GM18867 (cell line): ENCODE data around the gene OSM.

ENCODE experiments used
- ATAC-seq: cut with Tn5 transposase; IDR thresholded peaks from one replicate; pipeline ENCODE4 v1.9.1; 2021; ENCODE audit warnings: mild to moderate bottlenecking, moderate library complexity; ENCODE audit not compliant: unreplicated experiment

Gene OSM

GRCh38 chr22:30266445-30267381 lies at the start of gene OSM:
Gene OSM, minus strand, starts transcription at chr22:30266851. Its CDS starts 52 bp downstream, at chr22:30266799.
- ATAC-seq: no peak

GRCh38 chr22:30315962-30316576 lies 49.4 kb upstream of the OSM start:
- no peak for ATAC-seq

GRCh38 chr22:30314915-30315314 lies 48.3 kb upstream of the OSM start:
- no peak for ATAC-seq

- ATAC-seq: no peak
Observed at GRCh38 chr22:30313527-30314363, 47.1 kb upstream of the OSM start.

GRCh38 chr22:30312053-30312452 lies 45.4 kb upstream of the OSM start:
- no peak for ATAC-seq

GRCh38 chr22:30310881-30311771 lies 44.5 kb upstream of the OSM start:
- ATAC-seq: no peak

- no peak for ATAC-seq
Observed at GRCh38 chr22:30309951-30310741, 43.5 kb upstream of the OSM start.

- no peak for ATAC-seq
Observed at GRCh38 chr22:30308518-30309230, 42.0 kb upstream of the OSM start.

- no peak for ATAC-seq
Observed at GRCh38 chr22:30308093-30308492, 41.4 kb upstream of the OSM start.

GRCh38 chr22:30307041-30307574 lies 40.5 kb upstream of the OSM start:
- no peak for ATAC-seq

- no peak for ATAC-seq
Observed at GRCh38 chr22:30306627-30307011, 40.0 kb upstream of the OSM start.

GRCh38 chr22:30305906-30306626 lies 39.4 kb upstream of the OSM start:
- no peak for ATAC-seq

GRCh38 chr22:30305519-30305905 lies 38.9 kb upstream of the OSM start:
- peak; percentile 36 for ATAC-seq

GRCh38 chr22:30304495-30305244 lies 38.0 kb upstream of the OSM start:
- no peak for ATAC-seq

GRCh38 chr22:30302810-30303138 lies 36.1 kb upstream of the OSM start:
- ATAC-seq: no peak

- ATAC-seq: no peak
Observed at GRCh38 chr22:30301995-30302809, 35.6 kb upstream of the OSM start.

GRCh38 chr22:30299322-30299721 lies 32.7 kb upstream of the OSM start:
- no peak for ATAC-seq
